Measurements from ENCODE around the gene NTNG1.

NTNG1 gene

GRCh38 chr1:107255469-107255868 is 114.6 kb downstream of the NTNG1 start:
- TF ChIP-seq EZH2phosphoT487 (IDR thresholded peaks at IDR 0.05; ENCODE audit: low read length), result no peak
- TF ChIP-seq CTCF (IDR thresholded peaks at IDR 0.05; ENCODE audit: low read length), result no peak
- TF ChIP-seq EZH2 (optimal IDR thresholded peaks at IDR 0.05; ENCODE audit: low read depth, low read length), result no peak
- Histone ChIP-seq H3K9me3 (replicated peaks; ENCODE audit: insufficient read depth, low read length) (no peaks in the 10 kb centered on the region), H2AFZ (ENCODE audit: low read length) (no peak overlapping the region)

GRCh38 chr1:107262467-107263286 is 121.8 kb downstream of the NTNG1 start:
- H3K9me3 ChIP-seq (replicated peaks; ENCODE audit: insufficient read depth, low read length), result no peaks in the 10 kb centered on the region
- H2AFZ ChIP-seq (ENCODE audit: low read length), result no peak overlapping the region
- TF ChIP-seq EZH2phosphoT487 (IDR thresholded peaks at IDR 0.05; ENCODE audit: low read length) (no peak), CTCF (IDR thresholded peaks at IDR 0.05; ENCODE audit: low read length) (no peak), EZH2 (optimal IDR thresholded peaks at IDR 0.05; ENCODE audit: low read depth, low read length) (no peak)
- no peaks in the 10 kb centered on the region for H3K9me2 ChIP-seq (replicated peaks; ENCODE audit: insufficient read depth, low read length)
- H3K27me3 ChIP-seq (replicated peaks; ENCODE audit: insufficient read depth, low read length), result no peaks in the 10 kb centered on the region
- DNase-seq, result no peak
- no peaks in the 10 kb centered on the region for H3K36me3 ChIP-seq (replicated peaks; ENCODE audit: insufficient read depth, low read length)
- H3K4me1 ChIP-seq (ENCODE audit: low read length), result no peaks in the 10 kb centered on the region; the same call in 1 of the 2 replicates
- no peaks in the 10 kb centered on the region for H3K79me2 ChIP-seq (ENCODE audit: low read length)
- H3K4me3 ChIP-seq (ENCODE audit: low read length), result no peak overlapping the region
- H4K20me1 ChIP-seq (ENCODE audit: insufficient read depth, low read length), result no peaks in the 10 kb centered on the region
- H3F3A ChIP-seq (ENCODE audit: insufficient read depth, low read length), result no peaks in the 10 kb centered on the region
- H3K9ac ChIP-seq (ENCODE audit: low read length), result no peak overlapping the region
- H3K4me2 ChIP-seq (ENCODE audit: low read depth, low read length), result no peak overlapping the region
- no peak overlapping the region for H3K27ac ChIP-seq (ENCODE audit: low read length)

More at GRCh38 chr1:107255469-107255868, 114.6 kb downstream of the NTNG1 start:
- no peak overlapping the region for H3K9ac ChIP-seq (ENCODE audit: low read length)
- H3F3A ChIP-seq (ENCODE audit: insufficient read depth, low read length), result no peaks in the 10 kb centered on the region
- no peaks in the 10 kb centered on the region for H3K9me2 ChIP-seq (replicated peaks; ENCODE audit: insufficient read depth, low read length)
- H3K79me2 ChIP-seq (ENCODE audit: low read length), result no peaks in the 10 kb centered on the region
- no peak overlapping the region for H3K27ac ChIP-seq (ENCODE audit: low read length)
- no peak overlapping the region for H3K4me3 ChIP-seq (ENCODE audit: low read length)
- no peak overlapping the region for H3K4me2 ChIP-seq (ENCODE audit: low read depth, low read length)
- DNase-seq, result no peak
- no peaks in the 10 kb centered on the region for H3K36me3 ChIP-seq (replicated peaks; ENCODE audit: insufficient read depth, low read length)
- 0 out of 2 replicates have a peak, but pooled peaks cover 2% of the 10 kb centered on the region for H3K4me1 ChIP-seq (ENCODE audit: low read length)
- H4K20me1 ChIP-seq (ENCODE audit: insufficient read depth, low read length), result no peaks in the 10 kb centered on the region
- no peaks in the 10 kb centered on the region for H3K27me3 ChIP-seq (replicated peaks; ENCODE audit: insufficient read depth, low read length)

- TF ChIP-seq EZH2phosphoT487 (IDR thresholded peaks at IDR 0.05; ENCODE audit: low read length) (no peak), EZH2 (optimal IDR thresholded peaks at IDR 0.05; ENCODE audit: low read depth, low read length) (no peak), CTCF (IDR thresholded peaks at IDR 0.05; ENCODE audit: low read length) (no peak)
- DNase-seq, result no peak
- Histone ChIP-seq H3K9me3 (replicated peaks; ENCODE audit: insufficient read depth, low read length) (no peaks in the 10 kb centered on the region), H3K9me2 (replicated peaks; ENCODE audit: insufficient read depth, low read length) (no peaks in the 10 kb centered on the region), H3K4me3 (ENCODE audit: low read length) (no peak overlapping the region), H3K9ac (ENCODE audit: low read length) (no peak overlapping the region), H3K27me3 (replicated peaks; ENCODE audit: insufficient read depth, low read length) (no peaks in the 10 kb centered on the region), H3K4me1 (ENCODE audit: low read length) (no peaks in the 10 kb centered on the region; the same call in 1 of the 2 replicates), H2AFZ (ENCODE audit: low read length) (no peak overlapping the region), H3K4me2 (ENCODE audit: low read depth, low read length) (no peak overlapping the region), H3K36me3 (replicated peaks; ENCODE audit: insufficient read depth, low read length) (no peaks in the 10 kb centered on the region), H3K27ac (ENCODE audit: low read length) (no peak overlapping the region), H4K20me1 (ENCODE audit: insufficient read depth, low read length) (no peaks in the 10 kb centered on the region), H3K79me2 (ENCODE audit: low read length) (no peaks in the 10 kb centered on the region), H3F3A (ENCODE audit: insufficient read depth, low read length) (no peaks in the 10 kb centered on the region)
These were observed 122.6 kb downstream of the NTNG1 start for GRCh38 chr1:107263291-107263915.

All from MM.1S (cell line).